Esophagus squamous epithelium (tissue), 5 donors: ENCODE measurements around the gene PAM. TPM values are rescaled to one million over a fixed set of nuclear protein-coding genes. Genes with fewer than 3 reads are reported as not detected.

Experiments used
- DNase-seq: peaks from one replicate; lab custom pipeline; 2025; lab: John Stamatoyannopoulos, UW
- H3K27ac ChIP-seq, 4 donors: fragments of 200-600 bp; sonication (generic); one replicate each; pipeline ENCODE4 v1.5.1; 2016 to 2019; ENCODE audit warnings: mild to moderate bottlenecking in 1 of 4
- H3K27me3 ChIP-seq, 4 donors: fragments of 200-600 bp; sonication (generic); 1 replicate in 3 of 4; 2 replicates in 1 of 4; pipeline versions ENCODE4 v1.5.1 to v1.6.0; 2017 to 2021; ENCODE audit warnings: antibody characterized with exemption in 1 of 4
- H3K36me3 ChIP-seq, 3 donors: fragments of 200-600 bp; sonication (generic); one replicate each; pipeline ENCODE4 v1.5.1; 2016 to 2019
- H3K4me1 ChIP-seq, 3 donors: fragments of 200-600 bp; sonication (generic); one replicate each; pipeline ENCODE4 v1.5.1; 2017 to 2019
- H3K4me3 ChIP-seq, 4 donors: fragments of 200-600 bp; sonication (generic); 1 replicate in 3 of 4; 2 replicates in 1 of 4; pipeline ENCODE4 v1.5.1; 2016 to 2019; ENCODE audit warnings: mild to moderate bottlenecking in 2 of 4, moderate library complexity in 1 of 4
- H3K9me3 ChIP-seq, 3 donors: fragments of 200-600 bp; sonication (generic); one replicate each; pipeline ENCODE4 v1.5.1; 2016 to 2019
- CTCF ChIP-seq, 6 experiments: fragments of 450-650 bp in 4 of 6; fragments of 200-600 bp in 2 of 6; sonication (generic) in 2 of 6; IDR thresholded peaks; one replicate each; pipeline ENCODE4 v1.5.1; 2016 to 2019; ENCODE audit warnings: antibody characterized with exemption in 6 of 6, mild to moderate bottlenecking in 4 of 6, moderate library complexity in 4 of 6
- POLR2A ChIP-seq, 4 donors: fragments of 450-650 bp; IDR thresholded peaks; one replicate each; pipeline ENCODE4 v1.6.1; 2017; ENCODE audit warnings: antibody characterized with exemption in 4 of 4, mild to moderate bottlenecking in 4 of 4, moderate library complexity in 3 of 4
- WGBS, 2 donors: methylation state at CpG; one replicate each; pipeline ENCODE4 v1.1.5; 2018; 5-methylcytosine and 5-hydroxymethylcytosine counted together
- intact Hi-C: fragments of 100-400 bp; cut with DNase I; formaldehyde crosslinking; loops from one replicate; pipeline ENCODE4 v1.15.0; 2022
- total RNA-seq, 4 donors: library from RNA; depleted of rRNA; stranded (reverse); fragments of >200 nt; gene quantifications; one replicate each; pipeline ENCODE4 v1.1.0, GENCODE V29; 2016
- donor health status: DM: yes; HTN: yes; CAD: no.

Gene PAM
- total RNA-seq, 4 donors from 2014 or later = 33.0 to 88.5 (median 53.8) TPM

GRCh38 chr5:102826629-102827028, 71.5 kb downstream of the PAM start:
- no peak for TF ChIP-seq CTCF (IDR thresholded peaks at IDR 0.05)
- intact Hi-C loops = no loop called here
- DNase-seq = no peak
- Histone ChIP-seq H3K9me3 (no peaks in the 10 kb centered on the region), H3K4me1 (no peaks in the 10 kb centered on the region), H3K27me3 (no peaks in the 10 kb centered on the region), H3K4me3 (no peak overlapping the region), H3K27ac (no peak overlapping the region), H3K36me3 (no peaks in the 10 kb centered on the region)

- WGBS, 2 donors = 44 to 59% methylated on average over 2 of the region's 2 CpGs
- DNase-seq = no peak
- TF ChIP-seq CTCF (IDR thresholded peaks at IDR 0.05) = no peak
- no peak for TF ChIP-seq POLR2A (IDR thresholded peaks at IDR 0.05)
These were observed 75.1 kb downstream of the PAM start for GRCh38 chr5:102830241-102830640.

GRCh38 chr5:102832445-102832844, 77.3 kb downstream of the PAM start:
- Histone ChIP-seq H3K4me3 (no peak overlapping the region), H3K27ac (no peak overlapping the region), H3K9me3 (no peaks in the 10 kb centered on the region), H3K4me1 (no peaks in the 10 kb centered on the region), H3K36me3 (no peaks in the 10 kb centered on the region), H3K27me3 (no peaks in the 10 kb centered on the region)
- intact Hi-C loops = no loop called here
- TF ChIP-seq CTCF (IDR thresholded peaks at IDR 0.05) (no peak), POLR2A (IDR thresholded peaks at IDR 0.05) (no peak)
- DNase-seq = no peak

More at GRCh38 chr5:102830241-102830640, 75.1 kb downstream of the PAM start:
- Histone ChIP-seq H3K4me1 (no peaks in the 10 kb centered on the region), H3K9me3 (no peaks in the 10 kb centered on the region), H3K36me3 (no peaks in the 10 kb centered on the region), H3K27ac (no peak overlapping the region), H3K4me3 (no peak overlapping the region), H3K27me3 (no peaks in the 10 kb centered on the region)
- intact Hi-C loops = no loop called here

GRCh38 chr5:102833146-102833545, 78.0 kb downstream of the PAM start:
- Histone ChIP-seq H3K4me3 (no peak overlapping the region), H3K27ac (no peak overlapping the region), H3K4me1 (no peaks in the 10 kb centered on the region), H3K27me3 (no peaks in the 10 kb centered on the region), H3K36me3 (no peaks in the 10 kb centered on the region), H3K9me3 (no peaks in the 10 kb centered on the region)
- TF ChIP-seq CTCF (IDR thresholded peaks at IDR 0.05) (no peak), POLR2A (IDR thresholded peaks at IDR 0.05) (no peak)
- 59 to 61% methylated on average over 1 of the region's 1 CpG for WGBS, 2 donors
- intact Hi-C loops = no loop called here
- no peak for DNase-seq

- intact Hi-C loops = no loop called here
- TF ChIP-seq CTCF (IDR thresholded peaks at IDR 0.05) (no peak), POLR2A (IDR thresholded peaks at IDR 0.05) (no peak)
- no peak for DNase-seq
- WGBS, 2 donors = 78 to 90% methylated on average over 1 of the region's 1 CpG
- H3K36me3 ChIP-seq = no peaks in the 10 kb centered on the region
- H3K9me3 ChIP-seq = no peaks in the 10 kb centered on the region
- H3K4me1 ChIP-seq = no peaks in the 10 kb centered on the region
- no peak overlapping the region for H3K4me3 ChIP-seq
- H3K27ac ChIP-seq = no peak overlapping the region
- no peaks in the 10 kb centered on the region for H3K27me3 ChIP-seq
These were observed 79.4 kb downstream of the PAM start for GRCh38 chr5:102834438-102834964.
